NCI-H1105 (cell line): ENCODE data around the gene ERCC6.

Experiments used
- DNase-seq: peaks from one replicate; lab custom pipeline; 2025; lab: John Stamatoyannopoulos, UW

The ERCC6 gene

GRCh38 chr10:49538381-49539319, at the start of gene ERCC6:
Gene ERCC6, minus strand, starts transcription at chr10:49539121.
- peak; percentile 84 for DNase-seq

- DNase-seq, result no peak
Observed at GRCh38 chr10:49587981-49588380, 49.1 kb upstream of the ERCC6 start.

DNA sequence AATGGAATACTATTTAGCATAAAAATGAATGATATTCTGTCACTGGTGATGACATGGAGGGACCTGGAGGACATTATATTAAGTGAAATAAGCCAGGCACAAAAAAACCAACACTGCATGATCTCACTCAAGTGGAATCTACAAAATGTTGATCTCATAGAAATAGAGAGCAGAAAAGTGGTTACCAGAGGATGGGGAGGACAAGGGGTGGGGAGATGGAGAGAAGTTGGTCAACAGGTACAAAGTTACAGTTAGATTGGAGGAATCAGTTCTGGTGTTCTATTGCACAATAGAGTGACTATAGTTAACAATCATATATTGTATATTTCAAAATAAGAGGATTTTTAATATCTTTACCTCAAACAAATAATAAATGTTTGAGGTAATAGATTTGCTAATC, 46.5 kb upstream of the ERCC6 start:
- DNase-seq, result no peak

GRCh38 chr10:49579621-49580020, 40.7 kb upstream of the ERCC6 start:
- no peak for DNase-seq

DNA sequence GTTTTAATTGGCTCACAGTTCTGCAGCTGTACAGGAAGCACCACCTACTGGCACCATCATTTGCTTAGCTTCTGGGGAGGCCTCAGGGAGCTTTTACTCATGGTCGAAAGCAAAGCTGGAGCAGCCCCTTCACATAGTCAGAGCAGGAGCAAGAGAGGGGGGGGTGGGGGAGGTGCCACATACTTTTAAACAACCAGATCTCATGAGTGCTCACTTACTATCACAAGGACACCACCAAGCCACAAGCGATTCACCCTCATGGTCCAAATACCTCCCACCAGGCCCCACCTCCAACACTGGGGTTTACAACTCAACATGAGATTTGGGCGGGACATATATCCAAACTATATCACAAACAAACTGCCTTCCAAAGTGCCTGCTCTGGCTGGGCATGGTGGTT, 39.5 kb upstream of the ERCC6 start:
- no peak for DNase-seq

- DNase-seq, result no peak
Observed at GRCh38 chr10:49577182-49577925, 38.4 kb upstream of the ERCC6 start.

- DNase-seq, result no peak
Observed at GRCh38 chr10:49575489-49576072, 36.7 kb upstream of the ERCC6 start.

DNA sequence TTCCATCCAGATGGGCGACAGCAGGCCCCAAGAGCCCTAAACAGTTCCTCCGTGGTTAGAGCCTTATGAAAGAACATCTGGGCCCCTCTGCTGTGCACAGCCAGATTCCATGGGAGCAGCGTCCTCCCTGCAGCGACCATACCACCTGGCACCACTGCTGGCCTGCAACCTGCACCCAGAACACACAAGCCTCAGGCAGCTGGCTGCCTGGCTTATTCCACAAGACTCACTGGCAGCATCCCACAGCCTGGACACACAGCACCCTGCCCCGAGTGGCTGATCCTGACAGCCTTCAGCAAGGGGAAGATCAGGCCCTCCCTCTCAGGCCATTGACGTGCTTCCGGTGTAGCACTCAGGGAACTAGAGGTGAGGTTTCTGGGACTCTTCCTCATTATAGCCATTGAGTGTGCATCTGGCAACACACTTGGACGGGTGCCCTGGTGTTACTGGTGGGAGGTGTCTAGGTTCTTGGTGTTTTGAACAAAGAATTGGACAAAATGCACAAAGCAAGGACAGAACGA, 33.7 kb upstream of the ERCC6 start:
- no peak for DNase-seq

- DNase-seq, result no peak
Observed at GRCh38 chr10:49571388-49571787, 32.5 kb upstream of the ERCC6 start.

DNA sequence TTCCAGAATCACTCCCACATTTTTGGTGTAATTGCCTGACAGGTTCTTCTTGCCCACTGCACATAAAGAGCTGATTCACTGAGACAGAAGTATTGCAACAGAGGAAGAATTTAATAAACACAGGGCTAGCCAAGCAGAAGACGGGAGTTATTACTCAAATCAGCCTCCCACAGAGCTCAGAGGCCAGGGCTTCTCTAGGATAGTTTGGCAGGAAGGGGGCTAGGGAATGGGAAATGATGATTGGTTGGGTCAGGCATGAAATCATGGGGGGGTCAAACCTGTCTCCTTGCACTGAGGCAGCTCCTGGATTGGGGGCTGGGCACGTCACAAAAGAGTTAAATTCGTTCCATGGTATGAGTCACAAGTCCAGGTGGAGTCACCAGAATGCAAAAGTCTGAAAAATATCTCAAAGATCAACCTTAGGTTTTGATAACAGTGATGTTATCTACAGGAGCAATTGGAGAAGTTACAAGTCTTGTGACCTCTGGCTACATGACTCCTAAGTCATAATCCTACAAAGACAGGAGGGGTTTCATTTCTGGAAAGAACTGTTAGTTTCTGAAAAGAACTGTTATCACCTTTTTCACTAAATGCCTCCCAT, 30.2 kb upstream of the ERCC6 start:
- DNase-seq, result no peak

- DNase-seq, result no peak
Observed at GRCh38 chr10:49568235-49568634, 29.3 kb upstream of the ERCC6 start.

DNA sequence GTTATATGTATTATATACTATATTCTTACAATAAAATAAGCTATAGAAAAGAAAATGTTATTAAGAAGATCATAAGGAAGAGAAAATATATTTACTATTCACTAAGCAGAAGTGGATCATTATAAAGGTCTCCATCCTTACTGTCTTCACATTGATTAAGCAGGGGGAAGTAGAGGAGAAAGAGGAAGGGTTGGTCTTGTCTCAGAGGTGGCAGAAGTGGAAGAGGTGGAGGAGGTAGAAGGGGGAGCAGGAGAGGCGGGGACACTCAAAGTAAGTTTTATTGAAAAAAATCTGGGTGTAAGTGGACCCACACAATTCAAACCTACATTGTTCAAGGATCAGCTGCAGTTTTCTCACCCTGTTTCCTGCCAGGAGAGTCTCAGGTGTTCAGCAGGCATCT, 28.9 kb upstream of the ERCC6 start:
- no peak for DNase-seq

GRCh38 chr10:49564461-49565009, 25.6 kb upstream of the ERCC6 start:
- DNase-seq, result no peak

- DNase-seq, result no peak
Observed at GRCh38 chr10:49562893-49563292, 24.0 kb upstream of the ERCC6 start.

- DNase-seq, result no peak
Observed at GRCh38 chr10:49560526-49560925, 21.6 kb upstream of the ERCC6 start.

GRCh38 chr10:49559476-49559875, 20.6 kb upstream of the ERCC6 start:
- DNase-seq, result no peak

GRCh38 chr10:49558190-49558589, 19.3 kb upstream of the ERCC6 start:
- no peak for DNase-seq

- DNase-seq, result no peak
Observed at GRCh38 chr10:49557681-49558080, 18.8 kb upstream of the ERCC6 start.

DNA sequence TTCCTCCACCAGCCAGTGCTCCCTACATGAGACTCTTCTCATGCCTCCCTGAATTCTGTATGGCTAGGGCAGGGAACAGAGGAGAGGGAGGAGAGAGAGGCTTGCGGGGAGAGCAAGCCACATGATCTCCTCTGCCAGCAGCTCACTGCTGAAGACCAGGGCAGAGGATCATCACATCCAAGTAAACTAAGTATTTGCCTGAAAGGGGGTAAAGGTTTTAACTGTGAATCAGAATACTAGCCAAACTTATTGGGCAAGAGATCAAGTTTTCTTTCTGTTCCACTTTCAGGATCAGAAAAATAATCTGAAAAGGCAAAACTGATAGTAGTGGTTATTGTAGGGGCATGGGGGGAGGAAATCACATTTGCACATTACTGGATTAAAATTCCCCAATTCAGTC, 17.8 kb upstream of the ERCC6 start:
- DNase-seq, result no peak

DNA sequence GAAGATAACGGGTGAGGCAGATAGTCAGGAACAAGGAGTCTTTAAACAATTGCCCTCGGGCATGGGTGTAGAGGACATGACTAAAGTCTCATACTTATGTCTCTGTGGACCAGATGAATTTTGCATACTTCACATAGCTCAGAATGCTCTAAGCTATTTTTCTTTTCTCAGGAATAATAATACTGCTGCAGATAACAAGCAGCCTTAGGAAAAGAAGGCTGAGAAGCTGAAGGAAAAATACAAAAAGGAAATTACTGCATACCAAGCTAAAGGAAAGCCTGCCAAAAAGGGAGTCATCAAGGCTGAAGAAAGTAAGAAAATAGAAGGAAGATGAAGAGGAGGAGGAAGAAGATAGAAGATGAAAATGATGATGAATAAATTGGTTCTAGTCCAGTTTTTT, 13.4 kb upstream of the ERCC6 start:
- no peak for DNase-seq

- DNase-seq, result no peak
Observed at GRCh38 chr10:49550563-49550962, 11.6 kb upstream of the ERCC6 start.
